ENCODE measurements around the gene CDK2. TPM values are rescaled to one million over a fixed set of nuclear protein-coding genes. Genes with fewer than 3 reads are reported as not detected.
A peak's percentile ranks its signal among the peaks of the same experiment; 100 is the strongest.

Gene CDK2
- total and polyA plus RNA-seq, 9 of the 15 experiments (the other 6 are each of a cell fraction or from before 2014, with no cell fraction given) = 17.4 to 213 (median 109) TPM

DNA sequence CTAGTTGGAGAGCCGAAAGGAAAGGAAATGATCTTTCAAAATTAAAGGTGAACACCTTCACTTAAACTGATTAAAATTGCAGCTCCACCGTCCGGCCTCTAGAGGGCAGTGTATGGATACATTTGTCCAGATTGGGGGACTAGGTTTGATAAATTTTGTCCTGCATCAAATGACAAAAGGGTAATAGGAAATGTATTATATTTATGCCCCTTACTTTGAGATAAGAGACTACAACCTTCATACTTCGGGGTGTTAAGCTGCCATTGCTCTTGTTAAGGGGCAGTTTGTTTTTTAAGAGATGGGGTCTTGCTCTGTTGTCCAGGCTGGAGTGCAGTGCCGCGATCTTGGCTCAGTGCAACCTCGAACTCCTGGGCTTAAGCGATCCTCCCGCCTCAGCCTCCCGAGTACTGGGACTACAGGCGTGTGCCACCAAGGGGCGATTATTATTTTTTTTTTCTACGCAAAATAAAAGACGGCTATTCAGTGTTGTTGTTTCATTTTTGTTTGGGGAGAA is 29.6 kb downstream of the CDK2 start (continued):
- TF ChIP-seq, protein P1, sequence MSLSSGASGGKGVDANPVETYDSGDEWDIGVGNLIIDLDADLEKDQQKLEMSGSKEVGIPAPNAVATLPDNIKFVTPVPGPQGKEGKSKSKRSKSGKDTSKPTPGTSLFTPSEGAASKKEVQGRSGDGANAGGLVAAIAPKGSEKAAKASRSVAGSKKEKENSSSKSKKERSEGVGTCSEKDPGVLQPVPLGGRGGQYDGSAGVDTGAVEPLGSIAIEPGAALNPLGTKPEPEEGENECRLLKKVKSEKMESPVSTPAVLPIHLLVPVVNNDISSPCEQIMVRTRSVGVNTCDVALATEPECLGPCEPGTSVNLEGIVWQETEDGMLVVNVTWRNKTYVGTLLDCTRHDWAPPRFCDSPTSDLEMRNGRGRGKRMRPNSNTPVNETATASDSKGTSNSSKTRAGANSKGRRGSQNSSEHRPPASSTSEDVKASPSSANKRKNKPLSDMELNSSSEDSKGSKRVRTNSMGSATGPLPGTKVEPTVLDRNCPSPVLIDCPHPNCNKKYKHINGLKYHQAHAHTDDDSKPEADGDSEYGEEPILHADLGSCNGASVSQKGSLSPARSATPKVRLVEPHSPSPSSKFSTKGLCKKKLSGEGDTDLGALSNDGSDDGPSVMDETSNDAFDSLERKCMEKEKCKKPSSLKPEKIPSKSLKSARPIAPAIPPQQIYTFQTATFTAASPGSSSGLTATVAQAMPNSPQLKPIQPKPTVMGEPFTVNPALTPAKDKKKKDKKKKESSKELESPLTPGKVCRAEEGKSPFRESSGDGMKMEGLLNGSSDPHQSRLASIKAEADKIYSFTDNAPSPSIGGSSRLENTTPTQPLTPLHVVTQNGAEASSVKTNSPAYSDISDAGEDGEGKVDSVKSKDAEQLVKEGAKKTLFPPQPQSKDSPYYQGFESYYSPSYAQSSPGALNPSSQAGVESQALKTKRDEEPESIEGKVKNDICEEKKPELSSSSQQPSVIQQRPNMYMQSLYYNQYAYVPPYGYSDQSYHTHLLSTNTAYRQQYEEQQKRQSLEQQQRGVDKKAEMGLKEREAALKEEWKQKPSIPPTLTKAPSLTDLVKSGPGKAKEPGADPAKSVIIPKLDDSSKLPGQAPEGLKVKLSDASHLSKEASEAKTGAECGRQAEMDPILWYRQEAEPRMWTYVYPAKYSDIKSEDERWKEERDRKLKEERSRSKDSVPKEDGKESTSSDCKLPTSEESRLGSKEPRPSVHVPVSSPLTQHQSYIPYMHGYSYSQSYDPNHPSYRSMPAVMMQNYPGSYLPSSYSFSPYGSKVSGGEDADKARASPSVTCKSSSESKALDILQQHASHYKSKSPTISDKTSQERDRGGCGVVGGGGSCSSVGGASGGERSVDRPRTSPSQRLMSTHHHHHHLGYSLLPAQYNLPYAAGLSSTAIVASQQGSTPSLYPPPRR (CRISPR knock-in tag; IDR thresholded peaks at IDR 0.05; ENCODE audit: borderline replicate concordance) = no peak
- TF ChIP-seq SP1 (CRISPR knock-in tag; IDR thresholded peaks at IDR 0.05) (peak; percentile 55; the same call in 1 of the 2 replicates), CBX5 (IDR thresholded peaks at IDR 0.05; ENCODE audit: borderline replicate concordance, low read depth) (no peak), TCF3 (CRISPR knock-in tag; IDR thresholded peaks at IDR 0.05) (no peak), SIRT6 (IDR thresholded peaks at IDR 0.05; ENCODE audit: low read depth, low read length) (no peak), MTA2 (IDR thresholded peaks at IDR 0.05; ENCODE audit: low read depth) (no peak), TCFL5 (CRISPR knock-in tag; conservative IDR thresholded peaks at IDR 0.05) (no peak), HEY1 (CRISPR knock-in tag; IDR thresholded peaks at IDR 0.05; ENCODE audit: borderline replicate concordance) (peak; percentile 42; the same call in 1 of the 2 replicates), NEUROD1 (IDR thresholded peaks at IDR 0.05; ENCODE audit: borderline replicate concordance, low read depth, low read length, partially characterized antibody) (no peak), MAFF (IDR thresholded peaks at IDR 0.05; ENCODE audit: low read length) (no peak)
- TF ChIP-seq, protein P2, sequence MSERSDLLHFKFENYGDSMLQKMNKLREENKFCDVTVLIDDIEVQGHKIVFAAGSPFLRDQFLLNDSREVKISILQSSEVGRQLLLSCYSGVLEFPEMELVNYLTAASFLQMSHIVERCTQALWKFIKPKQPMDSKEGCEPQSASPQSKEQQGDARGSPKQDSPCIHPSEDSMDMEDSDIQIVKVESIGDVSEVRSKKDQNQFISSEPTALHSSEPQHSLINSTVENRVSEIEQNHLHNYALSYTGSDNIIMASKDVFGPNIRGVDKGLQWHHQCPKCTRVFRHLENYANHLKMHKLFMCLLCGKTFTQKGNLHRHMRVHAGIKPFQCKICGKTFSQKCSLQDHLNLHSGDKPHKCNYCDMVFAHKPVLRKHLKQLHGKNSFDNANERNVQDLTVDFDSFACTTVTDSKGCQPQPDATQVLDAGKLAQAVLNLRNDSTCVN (CRISPR knock-in tag; IDR thresholded peaks at IDR 0.05) = no peak
- TF ChIP-seq, protein P3, sequence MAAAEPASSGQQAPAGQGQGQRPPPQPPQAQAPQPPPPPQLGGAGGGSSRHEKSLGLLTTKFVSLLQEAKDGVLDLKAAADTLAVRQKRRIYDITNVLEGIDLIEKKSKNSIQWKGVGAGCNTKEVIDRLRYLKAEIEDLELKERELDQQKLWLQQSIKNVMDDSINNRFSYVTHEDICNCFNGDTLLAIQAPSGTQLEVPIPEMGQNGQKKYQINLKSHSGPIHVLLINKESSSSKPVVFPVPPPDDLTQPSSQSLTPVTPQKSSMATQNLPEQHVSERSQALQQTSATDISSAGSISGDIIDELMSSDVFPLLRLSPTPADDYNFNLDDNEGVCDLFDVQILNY (CRISPR knock-in tag; IDR thresholded peaks at IDR 0.05) = no peak
- TF ChIP-seq, protein P4, sequence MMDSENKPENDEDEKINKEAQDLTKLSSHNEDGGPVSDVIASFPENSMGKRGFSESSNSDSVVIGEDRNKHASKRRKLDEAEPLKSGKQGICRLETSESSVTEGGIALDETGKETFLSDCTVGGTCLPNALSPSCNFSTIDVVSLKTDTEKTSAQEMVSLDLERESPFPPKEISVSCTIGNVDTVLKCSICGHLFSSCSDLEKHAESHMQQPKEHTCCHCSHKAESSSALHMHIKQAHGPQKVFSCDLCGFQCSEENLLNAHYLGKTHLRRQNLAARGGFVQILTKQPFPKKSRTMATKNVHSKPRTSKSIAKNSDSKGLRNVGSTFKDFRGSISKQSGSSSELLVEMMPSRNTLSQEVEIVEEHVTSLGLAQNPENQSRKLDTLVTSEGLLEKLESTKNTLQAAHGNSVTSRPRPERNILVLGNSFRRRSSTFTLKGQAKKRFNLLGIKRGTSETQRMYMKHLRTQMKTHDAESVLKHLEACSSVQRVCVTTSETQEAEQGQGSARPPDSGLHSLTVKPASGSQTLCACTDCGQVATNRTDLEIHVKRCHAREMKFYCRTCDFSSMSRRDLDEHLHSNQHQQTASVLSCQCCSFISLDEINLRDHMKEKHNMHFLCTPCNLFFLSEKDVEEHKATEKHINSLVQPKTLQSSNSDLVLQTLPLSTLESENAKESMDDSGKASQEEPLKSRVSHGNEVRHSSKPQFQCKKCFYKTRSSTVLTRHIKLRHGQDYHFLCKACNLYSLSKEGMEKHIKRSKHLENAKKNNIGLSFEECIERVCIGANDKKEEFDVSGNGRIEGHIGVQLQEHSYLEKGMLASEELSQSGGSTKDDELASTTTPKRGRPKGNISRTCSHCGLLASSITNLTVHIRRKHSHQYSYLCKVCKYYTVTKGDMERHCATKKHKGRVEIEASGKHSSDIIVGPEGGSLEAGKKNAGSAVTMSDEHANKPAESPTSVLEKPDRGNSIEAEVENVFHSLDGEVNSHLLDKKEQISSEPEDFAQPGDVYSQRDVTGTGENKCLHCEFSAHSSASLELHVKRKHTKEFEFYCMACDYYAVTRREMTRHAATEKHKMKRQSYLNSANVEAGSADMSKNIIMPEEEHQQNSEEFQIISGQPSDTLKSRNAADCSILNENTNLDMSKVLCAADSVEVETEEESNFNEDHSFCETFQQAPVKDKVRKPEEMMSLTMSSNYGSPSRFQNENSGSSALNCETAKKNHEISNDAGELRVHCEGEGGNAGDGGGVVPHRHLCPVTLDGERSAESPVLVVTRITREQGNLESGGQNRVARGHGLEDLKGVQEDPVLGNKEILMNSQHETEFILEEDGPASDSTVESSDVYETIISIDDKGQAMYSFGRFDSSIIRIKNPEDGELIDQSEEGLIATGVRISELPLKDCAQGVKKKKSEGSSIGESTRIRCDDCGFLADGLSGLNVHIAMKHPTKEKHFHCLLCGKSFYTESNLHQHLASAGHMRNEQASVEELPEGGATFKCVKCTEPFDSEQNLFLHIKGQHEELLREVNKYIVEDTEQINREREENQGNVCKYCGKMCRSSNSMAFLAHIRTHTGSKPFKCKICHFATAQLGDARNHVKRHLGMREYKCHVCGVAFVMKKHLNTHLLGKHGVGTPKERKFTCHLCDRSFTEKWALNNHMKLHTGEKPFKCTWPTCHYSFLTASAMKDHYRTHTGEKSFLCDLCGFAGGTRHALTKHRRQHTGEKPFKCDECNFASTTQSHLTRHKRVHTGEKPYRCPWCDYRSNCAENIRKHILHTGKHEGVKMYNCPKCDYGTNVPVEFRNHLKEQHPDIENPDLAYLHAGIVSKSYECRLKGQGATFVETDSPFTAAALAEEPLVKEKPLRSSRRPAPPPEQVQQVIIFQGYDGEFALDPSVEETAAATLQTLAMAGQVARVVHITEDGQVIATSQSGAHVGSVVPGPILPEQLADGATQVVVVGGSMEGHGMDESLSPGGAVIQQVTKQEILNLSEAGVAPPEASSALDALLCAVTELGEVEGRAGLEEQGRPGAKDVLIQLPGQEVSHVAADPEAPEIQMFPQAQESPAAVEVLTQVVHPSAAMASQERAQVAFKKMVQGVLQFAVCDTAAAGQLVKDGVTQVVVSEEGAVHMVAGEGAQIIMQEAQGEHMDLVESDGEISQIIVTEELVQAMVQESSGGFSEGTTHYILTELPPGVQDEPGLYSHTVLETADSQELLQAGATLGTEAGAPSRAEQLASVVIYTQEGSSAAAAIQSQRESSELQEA (IDR thresholded peaks at IDR 0.05; ENCODE audit: low read depth) = no peak
